ENCODE results near the gene DLX4. TPM values are rescaled to one million over a fixed set of nuclear protein-coding genes. Genes with fewer than 3 reads are reported as not detected.

DLX4 gene
- total RNA-seq, 1 donor from 2014 or later, result not detected

DNA sequence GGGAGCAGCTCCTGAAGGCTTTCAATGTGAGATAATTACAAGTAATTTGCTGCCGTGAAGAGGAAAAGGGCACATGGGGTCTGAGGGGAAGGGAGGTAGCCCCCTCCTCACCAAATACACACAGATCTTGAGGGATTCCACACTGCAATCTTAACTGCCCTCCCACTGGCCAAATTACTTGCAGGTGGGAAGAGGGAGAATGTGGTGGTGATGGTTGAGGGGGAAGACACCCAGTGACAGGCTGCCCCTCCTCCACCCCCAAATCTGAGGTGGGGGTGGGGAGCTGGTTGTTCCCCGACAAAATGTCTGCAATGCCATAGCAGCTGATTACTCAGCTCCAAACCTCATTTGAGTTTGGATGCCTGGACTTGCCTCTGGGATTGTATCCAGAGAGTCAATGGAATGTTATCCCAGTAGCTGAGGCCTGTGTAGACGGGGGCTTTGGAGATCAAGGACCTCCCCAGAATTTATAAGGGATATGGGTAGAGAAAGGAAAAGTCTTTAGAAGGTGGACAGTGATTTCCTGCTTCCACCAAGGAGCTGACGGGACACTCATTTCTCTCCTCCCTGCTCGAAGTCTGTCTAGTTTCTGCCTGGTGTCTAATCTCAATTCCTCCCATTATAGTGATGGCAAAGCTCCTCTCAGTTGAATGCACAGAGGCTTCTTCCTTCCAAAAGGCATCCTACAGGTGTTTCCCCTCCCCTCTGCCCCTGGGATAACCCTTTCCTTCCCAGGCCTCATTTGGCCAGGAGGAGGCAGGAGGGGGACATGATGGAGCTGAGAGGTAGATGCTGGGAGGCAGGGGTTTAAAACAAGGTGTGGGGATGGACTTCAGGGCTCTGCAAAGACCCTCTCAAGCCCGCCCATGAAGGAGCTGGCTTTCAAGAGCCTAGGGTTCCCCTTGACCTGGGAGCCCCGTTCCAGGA lies 8.7 kb downstream of the DLX4 start:
- Mint-ChIP-seq H3K36me3 (ENCODE audit: low read depth, unreplicated experiment) (no peaks in the 10 kb centered on the region), H3K9me3 (ENCODE audit: unreplicated experiment) (peaks cover 4% of the 10 kb centered on the region), H3K4me3 (ENCODE audit: unreplicated experiment) (no peak overlapping the region), H3K27ac (ENCODE audit: unreplicated experiment) (no peak overlapping the region), H3K27me3 (ENCODE audit: low read depth, unreplicated experiment) (peaks cover 91% of the 10 kb centered on the region), H3K4me1 (ENCODE audit: low read depth, unreplicated experiment) (peaks cover 9% of the 10 kb centered on the region)
- no peaks in the 10 kb centered on the region for H4K20me1 ChIP-seq (ENCODE audit: insufficient read depth, low read length)
- TF ChIP-seq CTCF (IDR thresholded peaks at IDR 0.05; ENCODE audit: insufficient read depth, low read depth, low read length), result no peak
- no peak for TF ChIP-seq EZH2 (IDR thresholded peaks at IDR 0.05; ENCODE audit: insufficient read depth, low read length)
- no peak overlapping the region for H3K4me2 ChIP-seq (ENCODE audit: low read length)
- FAIRE-seq (no peak), DNase-seq (ENCODE audit: low read depth) (no peak)
- H3K27me3 ChIP-seq (ENCODE audit: insufficient read depth, low read length), result peaks cover 82% of the 10 kb centered on the region
- no peak overlapping the region for H3K9ac ChIP-seq (ENCODE audit: low read length)
- no peak overlapping the region for H2AFZ ChIP-seq (ENCODE audit: low read depth, low read length)
- H3K27ac ChIP-seq (ENCODE audit: low read depth, low read length), result no peak overlapping the region
- no peaks in the 10 kb centered on the region for H3K36me3 ChIP-seq (ENCODE audit: insufficient read depth, low read length)
- no peaks in the 10 kb centered on the region for H3K4me1 ChIP-seq (ENCODE audit: insufficient read depth, low read length)
- H3K79me2 ChIP-seq (ENCODE audit: insufficient read depth, low read length), result no peaks in the 10 kb centered on the region
- no peaks in the 10 kb centered on the region for H3K9me3 ChIP-seq (ENCODE audit: insufficient read depth, low read depth, low read length)
- no peak overlapping the region for H3K4me3 ChIP-seq (ENCODE audit: insufficient read depth, low read depth, low read length)

- Mint-ChIP-seq H3K4me3 (ENCODE audit: unreplicated experiment) (no peak overlapping the region), H3K27ac (ENCODE audit: unreplicated experiment) (no peak overlapping the region), H3K27me3 (ENCODE audit: low read depth, unreplicated experiment) (peaks cover 90% of the 10 kb centered on the region), H3K9me3 (ENCODE audit: unreplicated experiment) (peaks cover 4% of the 10 kb centered on the region), H3K36me3 (ENCODE audit: low read depth, unreplicated experiment) (no peaks in the 10 kb centered on the region), H3K4me1 (ENCODE audit: low read depth, unreplicated experiment) (peaks cover 9% of the 10 kb centered on the region)
- no peaks in the 10 kb centered on the region for H3K79me2 ChIP-seq (ENCODE audit: insufficient read depth, low read length)
- TF ChIP-seq EZH2 (IDR thresholded peaks at IDR 0.05; ENCODE audit: insufficient read depth, low read length) (no peak), CTCF (IDR thresholded peaks at IDR 0.05; ENCODE audit: insufficient read depth, low read depth, low read length) (no peak)
- H2AFZ ChIP-seq (ENCODE audit: low read depth, low read length), result no peak overlapping the region
- no peak overlapping the region for H3K27ac ChIP-seq (ENCODE audit: low read depth, low read length)
- no peaks in the 10 kb centered on the region for H3K36me3 ChIP-seq (ENCODE audit: insufficient read depth, low read length)
- H3K4me3 ChIP-seq (ENCODE audit: insufficient read depth, low read depth, low read length), result no peak overlapping the region
- no peaks in the 10 kb centered on the region for H4K20me1 ChIP-seq (ENCODE audit: insufficient read depth, low read length)
- no peaks in the 10 kb centered on the region for H3K9me3 ChIP-seq (ENCODE audit: insufficient read depth, low read depth, low read length)
- no peak overlapping the region for H3K4me2 ChIP-seq (ENCODE audit: low read length)
- no peaks in the 10 kb centered on the region for H3K4me1 ChIP-seq (ENCODE audit: insufficient read depth, low read length)
- H3K9ac ChIP-seq (ENCODE audit: low read length), result no peak overlapping the region
- FAIRE-seq, result no peak
- DNase-seq (ENCODE audit: low read depth), result no peak
- peaks cover 76% of the 10 kb centered on the region for H3K27me3 ChIP-seq (ENCODE audit: insufficient read depth, low read length)
These were observed 9.5 kb downstream of the DLX4 start for GRCh38 chr17:49978501-49978900.

Measured in astrocyte (in vitro differentiated cells and primary cell).